ENCODE measurements around the gene GAREM1. TPM values are rescaled to one million over a fixed set of nuclear protein-coding genes. Genes with fewer than 3 reads are reported as not detected.

GAREM1 gene
- total RNA-seq, 1 experiment from 2014 or later: 10.2 TPM

DNA sequence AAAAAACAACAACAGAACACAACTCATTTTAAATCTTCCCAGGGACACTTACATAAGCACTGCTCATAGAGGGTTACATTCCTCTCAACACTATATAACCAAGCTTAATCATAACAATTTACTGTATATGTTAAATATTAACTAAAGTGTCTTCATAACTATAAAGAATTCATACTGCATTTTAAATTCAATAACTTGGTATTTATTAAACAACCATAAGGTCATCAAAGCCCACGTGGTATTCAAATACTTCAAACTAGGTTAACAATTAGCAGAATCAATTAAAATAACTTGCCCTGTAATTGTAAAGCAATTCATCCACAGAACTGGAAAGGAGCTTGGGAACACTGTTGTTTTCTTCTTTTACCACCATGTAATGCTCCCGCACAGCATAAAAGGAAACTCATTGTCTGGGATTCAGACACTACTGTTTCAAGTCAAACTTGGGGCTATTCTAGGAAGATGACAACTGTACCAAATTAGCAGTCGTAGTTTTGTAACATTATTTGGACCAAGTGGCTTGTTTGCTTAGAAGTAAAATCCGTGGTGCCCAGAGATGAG is 10.4 kb downstream of the GAREM1 start:
- no peak overlapping the region for H2AFZ ChIP-seq
- no peak overlapping the region for H3K4me3 ChIP-seq
- H3K27ac ChIP-seq: no peak overlapping the region
- H3K36me3 ChIP-seq (ENCODE audit: low read depth): no peaks in the 10 kb centered on the region
- H3K4me1 ChIP-seq (replicated peaks; ENCODE audit: insufficient read depth): no peaks in the 10 kb centered on the region
- H3F3A ChIP-seq (ENCODE audit: insufficient read depth, low read depth): no peaks in the 10 kb centered on the region
- no peaks in the 10 kb centered on the region for H3K27me3 ChIP-seq (ENCODE audit: insufficient read depth, low read depth)
- ChIA-PET CTCF (no interaction called here), POLR2A (ENCODE audit: unreplicated experiment) (interaction anchor here (0.7 kb wide), 1 partner anchor 94 kb away, joined by 3 read pairs; no protein-coding TSS in a partner anchor)
- H3K9me3 ChIP-seq (ENCODE audit: insufficient read depth, low read depth): no peaks in the 10 kb centered on the region
- no peaks in the 10 kb centered on the region for H3K9me2 ChIP-seq (ENCODE audit: insufficient read depth)
- peaks cover 35% of the 10 kb centered on the region for H3K79me2 ChIP-seq (ENCODE audit: low read depth)
- BruUV-seq (replicated peaks): no TSS peak
- H3K4me2 ChIP-seq: no peak overlapping the region
- no peak for TF ChIP-seq EZH2 (IDR thresholded peaks at IDR 0.05; ENCODE audit: low read depth)
- TF ChIP-seq, protein P1, sequence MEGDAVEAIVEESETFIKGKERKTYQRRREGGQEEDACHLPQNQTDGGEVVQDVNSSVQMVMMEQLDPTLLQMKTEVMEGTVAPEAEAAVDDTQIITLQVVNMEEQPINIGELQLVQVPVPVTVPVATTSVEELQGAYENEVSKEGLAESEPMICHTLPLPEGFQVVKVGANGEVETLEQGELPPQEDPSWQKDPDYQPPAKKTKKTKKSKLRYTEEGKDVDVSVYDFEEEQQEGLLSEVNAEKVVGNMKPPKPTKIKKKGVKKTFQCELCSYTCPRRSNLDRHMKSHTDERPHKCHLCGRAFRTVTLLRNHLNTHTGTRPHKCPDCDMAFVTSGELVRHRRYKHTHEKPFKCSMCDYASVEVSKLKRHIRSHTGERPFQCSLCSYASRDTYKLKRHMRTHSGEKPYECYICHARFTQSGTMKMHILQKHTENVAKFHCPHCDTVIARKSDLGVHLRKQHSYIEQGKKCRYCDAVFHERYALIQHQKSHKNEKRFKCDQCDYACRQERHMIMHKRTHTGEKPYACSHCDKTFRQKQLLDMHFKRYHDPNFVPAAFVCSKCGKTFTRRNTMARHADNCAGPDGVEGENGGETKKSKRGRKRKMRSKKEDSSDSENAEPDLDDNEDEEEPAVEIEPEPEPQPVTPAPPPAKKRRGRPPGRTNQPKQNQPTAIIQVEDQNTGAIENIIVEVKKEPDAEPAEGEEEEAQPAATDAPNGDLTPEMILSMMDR (conservative IDR thresholded peaks at IDR 0.05): no peak
- DNase-seq: no peak
- H4K20me1 ChIP-seq (ENCODE audit: insufficient read depth): no peaks in the 10 kb centered on the region
- intact Hi-C loops (cut with micrococcal nuclease; ENCODE audit: unreplicated experiment): no loop called here

DNA sequence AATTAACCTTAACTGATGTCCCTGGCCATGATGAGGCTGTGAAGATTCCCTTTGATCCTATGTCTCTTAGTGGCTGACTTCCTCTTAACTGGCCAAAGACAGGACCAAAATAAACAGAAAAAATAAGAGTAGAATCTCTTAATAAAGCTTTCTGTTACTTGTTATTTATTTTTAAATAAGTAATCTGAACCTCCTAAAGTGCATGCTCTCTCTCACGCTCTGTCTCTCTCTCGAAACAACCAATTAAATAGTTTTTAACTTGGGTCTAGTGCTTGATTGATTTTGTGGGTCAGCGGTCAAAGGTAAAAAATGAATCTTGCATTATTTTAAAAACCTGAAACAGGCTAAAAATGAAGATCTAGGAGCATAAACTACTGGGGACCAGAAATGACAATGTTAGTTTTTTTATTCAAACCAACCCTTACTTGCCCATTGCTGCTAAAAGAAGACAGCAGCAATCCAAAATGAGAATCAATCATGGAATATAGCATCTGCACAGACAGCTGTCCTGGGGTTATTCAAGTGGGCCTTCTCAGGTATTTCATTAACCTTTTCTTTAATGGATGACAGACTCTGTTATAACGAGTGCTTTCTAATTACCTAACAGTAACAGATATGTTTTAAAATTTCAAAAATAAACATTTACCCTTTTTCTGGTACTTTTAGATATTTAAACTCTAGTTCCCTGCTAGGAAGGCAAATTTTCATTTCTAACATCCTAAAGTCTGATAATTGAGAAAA is 11.2 kb downstream of the GAREM1 start:
- Histone ChIP-seq H3K9me2 (ENCODE audit: insufficient read depth) (no peaks in the 10 kb centered on the region), H4K20me1 (ENCODE audit: insufficient read depth) (no peaks in the 10 kb centered on the region), H3K79me2 (ENCODE audit: low read depth) (peaks cover 28% of the 10 kb centered on the region), H3F3A (ENCODE audit: insufficient read depth, low read depth) (no peaks in the 10 kb centered on the region), H3K4me3 (no peak overlapping the region), H3K27ac (no peak overlapping the region), H3K9me3 (ENCODE audit: insufficient read depth, low read depth) (no peaks in the 10 kb centered on the region), H2AFZ (no peak overlapping the region), H3K27me3 (ENCODE audit: insufficient read depth, low read depth) (no peaks in the 10 kb centered on the region), H3K4me1 (replicated peaks; ENCODE audit: insufficient read depth) (no peaks in the 10 kb centered on the region), H3K36me3 (ENCODE audit: low read depth) (no peaks in the 10 kb centered on the region), H3K4me2 (no peak overlapping the region)
- ChIA-PET POLR2A (ENCODE audit: unreplicated experiment) (no interaction called here), CTCF (no interaction called here)
- no peak for TF ChIP-seq EZH2 (IDR thresholded peaks at IDR 0.05; ENCODE audit: low read depth)
- TF ChIP-seq, protein P1 (conservative IDR thresholded peaks at IDR 0.05): no peak
- intact Hi-C loops (cut with micrococcal nuclease; ENCODE audit: unreplicated experiment): no loop called here
- DNase-seq: no peak
- no TSS peak for BruUV-seq (replicated peaks)

DNA sequence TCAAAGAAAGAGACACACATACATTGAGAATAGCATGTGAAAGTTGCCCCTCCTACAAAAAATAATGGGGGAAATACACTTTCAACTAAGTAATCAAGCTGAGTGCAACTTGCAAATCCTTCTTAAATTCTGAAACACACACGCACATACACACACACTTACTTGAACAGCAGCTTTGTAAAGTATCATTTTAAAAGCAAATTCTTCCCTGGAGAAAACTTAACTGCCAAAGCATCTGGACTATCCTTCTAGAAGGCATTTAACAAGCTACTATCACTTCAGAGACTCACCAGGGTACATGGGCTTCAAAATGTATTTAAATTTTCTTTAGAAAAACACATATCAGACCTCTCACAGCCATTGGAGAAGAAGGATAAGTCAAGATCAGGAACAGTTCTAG is 15.3 kb downstream of the GAREM1 start:
- Histone ChIP-seq H3K79me2 (ENCODE audit: low read depth) (peaks cover 14% of the 10 kb centered on the region; the same call in 1 of the 2 replicates), H4K20me1 (ENCODE audit: insufficient read depth) (no peaks in the 10 kb centered on the region; the same call in 1 of the 2 replicates), H3K9me3 (ENCODE audit: insufficient read depth, low read depth) (no peaks in the 10 kb centered on the region), H2AFZ (no peak overlapping the region), H3K36me3 (ENCODE audit: low read depth) (no peaks in the 10 kb centered on the region), H3K27me3 (ENCODE audit: insufficient read depth, low read depth) (no peaks in the 10 kb centered on the region), H3K4me2 (no peak overlapping the region), H3K4me1 (replicated peaks; ENCODE audit: insufficient read depth) (no peaks in the 10 kb centered on the region), H3K4me3 (no peak overlapping the region), H3F3A (ENCODE audit: insufficient read depth, low read depth) (no peaks in the 10 kb centered on the region), H3K27ac (no peak overlapping the region), H3K9me2 (ENCODE audit: insufficient read depth) (no peaks in the 10 kb centered on the region)
- POLR2A ChIA-PET (ENCODE audit: unreplicated experiment): no interaction called here
- intact Hi-C loops (cut with micrococcal nuclease; ENCODE audit: unreplicated experiment): no loop called here
- TF ChIP-seq, protein P1 (conservative IDR thresholded peaks at IDR 0.05): no peak
- TF ChIP-seq EZH2 (IDR thresholded peaks at IDR 0.05; ENCODE audit: low read depth): no peak
- DNase-seq: no peak
- BruUV-seq (replicated peaks): no TSS peak
- CTCF ChIA-PET: no interaction called here

Measured in PC-9 (cell line).